NCI-H2196 treated with DMSO at 0.1 percent for 48 hours (cell line): ENCODE data around the gene CNTNAP5.

Experiments
- DNase-seq: peaks from one replicate; lab custom pipeline; 2025; ENCODE audit not compliant: unreplicated experiment; lab: John Stamatoyannopoulos, UW

The CNTNAP5 gene

DNA sequence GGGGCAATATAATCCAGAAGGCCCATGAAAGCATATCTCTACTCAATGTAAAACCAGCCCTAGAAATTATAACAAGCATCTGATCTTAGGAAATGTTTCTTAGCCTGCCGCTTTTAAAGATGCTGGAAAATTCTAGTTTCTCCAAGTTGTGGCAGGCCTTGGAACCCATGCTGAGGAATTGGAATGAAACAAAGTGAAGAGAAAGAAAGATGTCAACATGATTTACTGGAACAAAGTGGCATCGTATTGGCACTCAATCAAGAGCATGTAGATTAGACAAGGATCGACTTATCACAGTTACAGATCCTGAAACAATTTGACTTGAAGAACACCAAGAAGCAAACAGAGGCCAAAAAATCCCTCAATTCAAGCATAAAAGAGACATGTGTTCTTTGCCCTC is 28.7 kb downstream of the CNTNAP5 start:
- no peak for DNase-seq

DNA sequence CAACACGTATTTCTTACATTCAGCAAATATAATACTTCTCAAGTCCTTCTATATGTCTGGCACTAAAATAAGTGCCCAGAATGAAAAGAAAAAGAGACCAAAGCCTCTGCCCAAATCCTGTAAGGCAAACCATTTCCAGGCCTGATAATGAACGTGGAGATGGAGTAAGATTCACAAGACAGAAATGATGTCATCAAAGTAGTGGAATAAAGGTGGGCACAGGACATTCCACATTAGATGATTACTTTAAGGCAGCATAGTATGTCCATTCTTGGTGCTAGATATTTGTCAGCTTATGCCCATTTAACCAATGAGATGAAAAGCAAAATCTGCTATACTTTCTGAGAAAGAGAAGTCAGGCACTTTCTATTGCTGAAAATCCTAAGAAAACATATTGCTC is 38.5 kb downstream of the CNTNAP5 start:
- no peak for DNase-seq

DNA sequence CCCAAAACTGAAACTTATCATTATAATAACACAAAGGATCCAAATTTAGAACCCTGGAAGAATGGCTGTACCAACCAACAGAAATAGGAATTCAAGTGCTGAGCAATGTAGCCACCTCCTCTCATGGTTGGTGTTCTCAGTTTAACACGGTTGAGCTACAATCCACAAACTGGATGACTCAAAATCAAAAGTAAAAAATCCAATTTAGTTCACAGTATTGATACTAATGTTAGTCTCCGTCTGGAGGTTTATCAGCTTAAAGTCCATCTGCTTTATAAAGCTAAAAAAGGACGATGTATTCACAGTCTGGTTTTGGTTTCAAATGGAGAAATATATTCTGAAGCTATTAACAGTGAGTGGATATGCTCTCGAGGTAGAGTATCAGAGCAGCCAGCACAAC is 40.5 kb downstream of the CNTNAP5 start:
- no peak for DNase-seq

DNA sequence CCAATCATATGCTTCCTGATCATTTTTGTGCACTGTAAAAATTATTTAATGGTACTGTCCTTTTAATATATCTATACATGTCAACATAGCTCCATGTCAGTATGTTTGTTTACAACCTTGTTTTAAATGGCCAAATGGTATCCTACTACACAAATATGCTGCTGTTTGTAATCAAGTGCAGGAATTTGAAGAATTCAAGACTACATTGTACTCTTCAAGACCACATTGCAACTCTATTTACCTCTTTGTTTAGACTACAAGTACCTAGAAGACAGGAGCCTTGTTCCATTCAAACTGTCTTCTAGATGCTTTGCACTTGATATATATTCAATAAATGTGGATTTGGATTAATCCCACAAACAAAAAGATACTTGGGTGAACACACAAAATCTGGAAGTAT is 41.7 kb downstream of the CNTNAP5 start:
- DNase-seq: no peak

DNA sequence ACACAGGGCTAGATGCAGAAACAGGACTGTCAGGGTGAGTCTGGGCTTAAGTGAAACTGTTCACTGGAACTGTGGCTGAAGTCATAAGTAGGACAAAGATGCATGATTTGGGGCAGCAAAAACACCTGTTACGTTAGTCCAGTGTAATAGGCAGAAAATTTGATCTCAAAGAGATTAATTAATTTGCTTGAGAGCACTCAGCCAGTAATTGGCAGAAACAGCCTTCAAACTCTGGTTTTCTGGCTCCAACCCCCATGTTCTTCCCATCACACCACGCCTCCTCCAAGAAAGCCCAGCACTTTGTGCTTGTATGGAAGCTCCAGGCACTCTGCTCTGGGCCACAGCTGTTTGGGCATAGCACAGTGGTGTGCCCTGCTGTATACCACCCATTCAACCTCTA is 54.0 kb downstream of the CNTNAP5 start:
- DNase-seq: no peak

DNA sequence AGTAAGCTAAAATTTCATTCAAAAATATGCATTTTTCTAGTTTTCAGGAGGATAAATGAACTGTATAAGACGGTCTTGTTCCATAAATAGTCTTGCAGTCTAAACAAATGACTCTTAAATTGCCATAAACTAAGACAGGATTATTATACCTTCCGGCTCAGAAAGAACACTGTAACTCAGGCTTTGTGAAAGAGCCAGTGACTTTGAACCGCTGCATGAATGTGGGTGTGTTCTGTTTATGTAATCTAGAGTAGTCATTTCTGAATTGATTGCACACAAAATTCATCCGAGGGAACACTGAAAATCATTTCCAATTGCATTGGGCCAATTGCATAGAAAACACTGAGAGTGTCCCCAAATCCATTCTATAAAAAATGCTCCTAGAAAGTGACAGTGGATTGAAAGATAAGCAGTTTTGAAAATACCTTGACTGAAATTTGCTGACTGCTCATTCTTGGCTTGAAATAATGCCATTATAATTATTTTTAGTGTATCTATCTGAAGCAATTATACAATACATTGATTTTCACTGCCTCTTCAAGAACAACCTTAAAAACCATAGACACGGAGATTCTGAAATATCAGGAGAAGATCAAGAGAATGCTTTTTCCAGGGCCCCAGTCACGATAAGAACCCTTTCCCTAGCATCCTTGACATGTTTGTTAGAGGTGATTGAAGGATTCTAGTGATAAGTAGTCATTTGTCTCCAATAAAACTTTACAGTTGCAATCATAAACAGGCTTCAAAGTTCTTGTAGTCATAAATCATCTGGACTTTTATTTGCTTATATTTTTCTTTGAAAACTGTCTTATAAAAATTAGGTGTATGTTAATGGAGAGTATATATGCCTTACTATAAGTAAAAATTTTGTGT is 55.4 kb downstream of the CNTNAP5 start:
- no peak for DNase-seq

DNA sequence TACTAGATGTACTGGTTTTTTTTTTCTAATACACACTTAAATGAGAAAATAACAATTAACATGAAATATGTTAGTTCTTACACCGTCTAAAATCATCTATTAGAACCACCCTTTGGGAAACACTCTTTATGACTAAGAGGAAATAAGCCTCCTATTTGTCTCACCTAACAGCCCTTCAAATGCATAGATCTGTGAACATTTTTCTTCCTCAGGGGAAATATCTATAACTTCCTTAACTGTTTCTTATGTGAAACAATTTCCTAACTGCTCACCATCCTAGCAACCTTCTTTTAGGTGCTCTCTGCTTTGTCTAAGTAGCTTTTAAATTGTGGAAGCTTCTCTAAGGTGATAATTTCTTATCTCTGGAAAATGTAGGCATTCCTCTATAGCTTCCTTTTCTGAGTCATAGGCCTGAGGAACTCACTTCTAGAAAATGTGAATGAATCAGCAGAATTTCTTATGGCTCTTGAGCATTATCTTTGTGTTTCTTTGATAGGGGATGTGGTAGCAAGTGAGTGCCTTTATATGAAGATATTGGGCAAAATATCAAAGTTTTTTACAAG is 56.1 kb downstream of the CNTNAP5 start:
- no peak for DNase-seq

DNA sequence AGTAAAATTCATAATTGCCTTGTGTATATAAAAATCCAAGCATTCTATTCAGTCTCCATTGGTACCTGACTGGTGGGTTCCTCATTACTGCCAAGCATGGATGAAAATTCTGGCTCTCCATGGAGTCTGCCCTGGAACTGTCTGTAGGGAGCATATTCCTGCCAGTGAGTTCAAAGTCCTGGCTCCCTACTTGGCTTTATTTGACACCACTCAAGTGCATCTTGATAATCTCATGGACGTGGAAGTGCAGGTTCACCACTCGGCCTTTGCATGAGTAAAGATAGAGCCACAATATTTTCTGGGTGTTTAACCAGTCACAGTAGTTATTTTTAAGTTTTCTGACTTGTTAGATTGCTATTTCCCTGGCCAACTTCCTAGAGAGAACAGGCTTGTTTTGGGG is 63.5 kb downstream of the CNTNAP5 start:
- no peak for DNase-seq

DNA sequence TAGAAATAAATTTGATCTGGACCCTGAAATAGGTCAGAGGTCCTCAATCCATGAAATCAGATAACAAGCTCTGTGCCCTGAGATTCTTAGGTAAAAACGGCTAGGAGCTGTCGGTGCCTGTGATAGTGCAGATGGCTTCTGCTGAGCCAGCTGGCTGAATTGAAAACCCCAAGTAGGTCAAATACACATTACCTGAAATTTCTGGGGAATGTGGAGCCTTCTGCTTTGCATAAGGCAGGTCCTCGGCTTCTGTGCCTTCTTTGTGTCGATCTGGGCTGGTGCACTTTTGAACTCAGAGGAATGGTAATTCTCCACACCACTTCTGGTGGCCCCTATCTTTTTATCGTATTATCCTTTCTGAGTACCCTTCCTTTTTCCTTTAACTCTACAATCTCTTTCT is 66.6 kb downstream of the CNTNAP5 start:
- DNase-seq: no peak

DNA sequence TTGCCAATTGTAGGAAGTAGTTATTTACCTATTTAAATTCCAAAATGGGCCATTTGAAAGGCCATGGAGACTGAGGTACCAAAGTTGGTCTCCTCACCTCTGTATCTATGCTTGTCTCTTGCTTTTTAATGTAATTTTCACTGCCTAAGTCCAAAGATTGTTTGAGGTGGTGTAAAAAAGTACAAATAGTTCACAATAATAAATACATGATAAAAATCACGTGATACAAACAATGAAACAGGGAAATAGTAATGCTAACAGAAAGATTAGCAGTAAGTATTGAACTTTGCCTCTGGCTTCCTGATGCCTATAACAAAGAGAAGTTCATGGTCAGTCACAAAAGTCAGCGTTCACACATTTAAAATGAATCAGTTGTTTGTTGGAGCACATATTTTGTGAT is 67.6 kb downstream of the CNTNAP5 start:
- DNase-seq: no peak

DNA sequence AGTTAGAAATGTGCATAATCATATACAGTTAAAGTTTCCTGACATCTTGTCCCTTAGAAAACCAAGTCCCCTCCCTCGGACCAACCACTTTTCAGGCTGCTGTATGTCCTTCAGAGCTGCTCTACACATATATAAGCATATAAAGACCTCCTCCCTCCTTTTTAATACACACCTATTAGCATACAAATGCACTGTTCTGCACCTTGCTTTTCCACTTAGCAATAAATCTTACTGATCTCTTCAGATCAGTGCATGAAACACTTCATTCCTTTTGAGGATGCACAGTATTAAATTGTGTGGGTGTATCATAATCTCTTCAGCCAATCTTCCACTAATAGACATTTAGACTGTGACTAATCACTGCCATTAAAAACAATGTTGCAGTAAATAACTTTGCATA is 79.8 kb downstream of the CNTNAP5 start:
- no peak for DNase-seq

DNA sequence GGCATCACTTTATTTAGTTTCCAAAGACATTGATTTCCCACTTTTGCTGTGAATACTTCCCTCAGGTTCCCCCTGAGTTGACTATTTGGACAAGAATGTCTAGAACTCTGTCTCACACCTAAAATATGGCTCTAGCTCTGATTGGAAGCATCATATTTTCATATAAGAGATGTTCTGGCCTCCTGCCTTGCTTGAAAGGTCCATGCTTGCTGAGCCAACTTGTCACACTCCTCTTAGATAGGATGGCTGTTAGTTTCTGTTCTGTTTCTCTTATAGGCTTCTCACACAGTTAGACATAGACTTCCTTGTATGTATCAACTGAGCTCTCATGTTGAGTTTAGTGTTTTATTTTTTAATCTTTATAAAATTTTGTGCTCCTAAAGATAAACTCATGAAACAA is 87.1 kb downstream of the CNTNAP5 start:
- peak; percentile 14 for DNase-seq

DNA sequence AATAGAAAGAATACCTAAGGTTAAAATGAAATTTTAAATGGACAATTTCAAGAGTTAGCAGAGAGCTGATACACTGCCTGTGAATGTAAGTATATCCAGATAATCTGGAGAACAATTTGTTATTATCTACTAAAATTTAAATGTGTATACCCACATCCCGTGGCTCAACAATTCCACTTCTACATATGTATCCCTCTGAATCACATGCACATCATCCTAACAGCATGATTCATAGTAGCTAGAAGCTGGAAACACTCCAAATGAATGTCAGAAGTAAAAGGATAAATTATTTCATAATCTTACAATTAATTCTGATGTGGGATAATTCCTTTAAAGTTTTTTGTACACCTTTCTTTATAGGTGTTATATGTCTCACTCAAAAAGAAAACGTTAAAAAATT is 87.9 kb downstream of the CNTNAP5 start:
- no peak for DNase-seq

DNA sequence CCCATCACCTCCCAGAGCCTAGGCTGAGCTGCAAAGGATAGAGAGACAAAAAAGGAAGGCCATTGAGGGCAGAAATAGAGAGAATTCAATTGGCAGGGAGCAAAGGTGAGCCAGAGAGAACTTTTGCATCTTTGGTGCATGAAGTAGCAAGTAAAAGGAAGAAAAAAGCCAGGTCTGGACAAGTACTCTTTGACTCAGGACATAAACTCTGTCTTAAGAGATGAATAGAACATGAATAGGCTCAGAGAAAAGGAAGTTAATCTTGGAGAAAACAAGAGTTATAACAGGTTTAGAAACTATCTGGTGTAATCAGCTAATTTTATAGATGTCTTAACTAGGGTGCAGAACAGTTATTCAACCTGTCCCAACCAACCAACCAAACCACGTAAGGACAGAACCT is 95.2 kb downstream of the CNTNAP5 start:
- DNase-seq: no peak

DNA sequence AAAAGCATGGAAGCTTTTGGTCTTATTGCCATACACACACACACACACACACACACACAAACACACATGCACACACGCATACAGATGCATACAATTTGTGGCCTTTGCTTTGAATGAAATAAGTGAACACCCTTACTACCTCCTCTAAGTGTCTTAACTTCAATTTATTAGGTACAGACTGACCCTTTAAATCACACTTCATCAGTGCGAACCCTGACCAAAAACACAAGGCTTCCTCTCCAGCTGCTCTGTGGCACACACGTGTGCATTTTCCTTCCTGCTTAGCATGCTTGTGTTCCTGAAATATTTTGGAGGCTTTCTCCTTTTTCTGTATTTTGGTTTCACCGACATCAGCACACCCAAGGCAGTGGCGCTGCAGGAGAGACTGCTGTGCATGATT is 96.0 kb downstream of the CNTNAP5 start:
- DNase-seq: no peak

DNA sequence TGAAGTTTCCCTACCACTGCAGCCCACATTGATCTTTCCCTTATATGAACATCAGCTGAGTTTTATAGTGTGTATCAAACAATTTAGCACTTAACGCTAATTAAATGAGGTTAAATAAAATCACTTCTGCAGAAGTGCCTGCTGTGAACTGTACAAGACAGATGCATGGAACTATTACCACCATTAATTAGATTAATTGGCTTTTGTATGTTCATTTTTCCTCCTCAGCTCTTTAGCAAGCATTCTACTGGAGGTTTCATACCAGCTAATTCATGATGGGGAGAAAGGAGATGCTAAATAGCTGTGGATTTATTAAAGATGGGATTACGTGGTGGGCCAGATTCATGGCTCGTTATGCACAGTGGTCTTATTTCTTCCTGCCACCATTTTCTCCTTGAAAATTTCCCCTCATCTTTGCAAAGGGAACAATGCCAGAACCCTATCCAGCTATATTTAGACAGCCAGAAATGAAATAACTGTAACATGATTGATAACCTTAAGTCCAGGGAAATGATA is 96.7 kb downstream of the CNTNAP5 start:
- no peak for DNase-seq

DNA sequence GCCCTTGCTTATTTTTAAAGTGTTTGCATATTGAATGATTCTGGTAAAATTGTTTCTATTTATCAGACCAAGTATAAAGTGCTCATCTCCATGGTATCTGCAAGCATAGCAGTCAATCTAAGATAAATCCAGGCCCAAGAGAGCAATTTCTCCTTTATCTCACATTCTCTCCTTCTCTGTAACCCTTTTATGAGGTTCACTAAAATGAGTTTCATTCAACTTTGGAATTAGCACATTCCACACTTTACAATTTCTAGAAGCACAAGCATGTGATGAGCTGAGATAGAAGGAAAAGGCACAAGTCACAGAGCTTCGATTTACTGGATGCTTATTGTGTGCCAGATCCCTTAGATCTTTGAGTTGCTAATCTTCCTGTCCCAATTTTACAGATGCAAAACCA is 97.3 kb downstream of the CNTNAP5 start:
- DNase-seq: no peak

DNA sequence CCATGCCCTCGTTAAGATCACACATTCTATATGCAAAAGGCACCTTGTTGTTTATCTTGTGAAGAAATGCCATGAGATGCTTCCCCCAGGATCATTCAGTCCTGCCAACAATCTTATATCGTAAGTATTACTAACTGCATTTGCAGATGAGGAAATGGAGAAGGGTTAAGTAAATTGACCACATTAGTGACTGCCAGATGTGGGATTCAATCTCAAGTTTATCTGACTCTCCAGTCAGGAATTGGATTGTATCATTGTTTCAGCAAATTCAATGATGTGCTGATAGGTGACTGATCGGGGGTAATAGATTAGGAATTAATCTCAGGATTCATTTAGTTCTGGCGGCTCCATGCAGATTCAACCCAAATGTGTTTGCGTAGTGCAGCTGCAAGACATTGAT is 106.2 kb downstream of the CNTNAP5 start:
- no peak for DNase-seq

DNA sequence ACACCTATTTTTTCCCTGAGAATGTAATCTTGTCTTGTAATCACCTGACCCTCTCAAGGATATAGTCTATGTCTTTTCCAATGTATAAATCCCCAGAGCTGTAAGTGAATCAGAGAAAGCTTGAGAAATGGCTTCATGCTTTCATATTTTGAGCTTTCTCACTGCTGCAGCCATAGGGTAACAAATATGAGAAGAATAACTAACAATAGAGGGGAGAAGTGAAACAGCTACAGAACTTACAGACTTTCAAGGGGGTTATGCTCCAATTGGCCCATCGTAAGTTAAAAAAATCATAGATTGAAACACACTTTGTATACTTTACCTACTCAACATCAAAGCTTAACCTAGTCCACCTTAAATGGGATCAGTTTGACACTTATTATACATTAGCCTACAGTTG is 111.0 kb downstream of the CNTNAP5 start:
- no peak for DNase-seq

DNA sequence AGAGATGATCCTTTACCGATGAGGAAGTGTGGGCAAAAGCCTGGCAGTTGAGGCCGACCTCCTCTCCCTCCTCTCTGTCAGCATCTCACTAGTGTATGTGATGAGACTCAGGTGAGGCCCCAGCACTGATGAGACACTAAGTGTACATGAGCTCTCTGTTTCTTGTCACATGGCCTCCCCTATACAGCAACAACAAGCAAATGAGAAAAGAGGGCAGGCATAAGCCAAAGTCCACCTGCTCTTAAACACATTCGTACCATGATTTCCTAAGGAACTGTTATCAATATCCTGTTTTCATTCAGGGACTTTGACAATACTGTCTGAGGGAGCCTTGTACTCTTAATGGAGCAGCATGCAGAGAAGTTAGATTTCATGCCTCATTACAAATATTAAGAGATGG is 113.0 kb downstream of the CNTNAP5 start:
- no peak for DNase-seq

DNA sequence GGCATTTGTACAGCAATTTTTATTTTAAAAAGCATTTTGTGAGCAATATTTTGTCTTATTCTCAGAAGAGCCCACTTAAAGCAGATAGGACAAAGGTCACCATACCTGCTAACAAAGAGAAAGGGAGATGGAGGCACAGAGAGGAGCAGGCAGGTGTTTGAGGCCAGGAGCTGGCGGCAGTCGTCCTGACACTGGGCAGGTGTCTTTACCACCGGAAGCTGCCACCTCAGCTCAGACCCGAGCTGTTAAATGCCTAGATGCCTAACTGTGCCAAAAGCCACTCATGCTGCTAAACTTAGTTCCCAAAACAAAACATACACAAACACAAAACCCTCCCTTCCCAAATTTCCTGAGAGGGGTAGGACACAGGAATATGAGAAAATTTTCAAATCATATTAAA is 120.9 kb downstream of the CNTNAP5 start:
- DNase-seq: peak; percentile 88

DNA sequence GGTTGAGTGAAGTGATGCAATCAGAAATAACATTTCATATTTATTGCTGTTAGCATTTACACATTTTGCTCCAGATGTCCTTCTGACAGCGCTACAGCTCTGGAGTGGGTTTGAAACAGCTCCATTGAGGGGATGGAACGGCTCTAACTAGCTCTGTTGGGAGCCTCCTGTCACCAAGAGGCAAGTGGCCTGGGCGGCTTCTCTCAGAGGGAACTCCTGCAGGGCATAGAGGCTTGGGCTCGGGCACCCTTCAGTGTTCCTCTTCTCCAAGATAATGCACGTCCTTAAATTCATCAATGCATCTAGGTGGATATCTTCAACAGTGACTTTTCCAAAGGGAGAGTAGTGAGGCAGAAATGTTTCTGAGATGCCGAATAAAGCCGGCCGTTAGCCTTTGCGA is 122.5 kb downstream of the CNTNAP5 start:
- no peak for DNase-seq

DNA sequence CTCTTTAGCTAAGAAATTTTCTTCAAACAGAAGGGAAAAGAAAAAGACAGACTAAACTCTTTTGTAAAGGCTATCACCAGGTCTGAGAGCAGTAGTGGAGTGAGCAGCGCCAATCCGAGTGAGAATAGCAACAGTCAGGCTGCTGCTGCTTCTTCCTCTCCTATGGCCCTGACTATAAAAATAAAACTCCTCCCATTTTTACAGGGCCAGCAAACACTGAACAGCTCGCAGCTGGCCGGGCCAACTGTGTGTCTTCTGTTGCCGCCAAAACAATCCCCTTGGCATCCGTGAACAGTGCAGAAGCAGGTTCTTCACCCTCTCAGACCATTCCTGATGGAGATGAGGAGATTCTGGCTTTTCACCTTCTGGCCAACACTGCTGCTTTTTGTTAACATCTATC is 124.5 kb downstream of the CNTNAP5 start:
- peak; percentile 32 for DNase-seq
